HPDE6-E6E7 (cell line): ENCODE data around the gene COL9A1.

Experiments
- DNase-seq: peaks from one replicate; pipeline ENCODE4 v3.0.0; 2011; ENCODE audit warnings: missing footprints; ENCODE audit errors: extremely low spot score

The COL9A1 gene

GRCh38 chr6:70171236-70171635, 131.6 kb downstream of the COL9A1 start:
- no peak for DNase-seq

- no peak for DNase-seq
These were observed 134.1 kb downstream of the COL9A1 start for GRCh38 chr6:70168681-70169377.
